ENCODE results near the gene ZFP91. TPM values are rescaled to one million over a fixed set of nuclear protein-coding genes. Genes with fewer than 3 reads are reported as not detected.

The ZFP91 gene
- total RNA-seq, 1 donor from 2014 or later = 52.0 TPM

- H3K79me2 ChIP-seq (ENCODE audit: low read depth) = peaks cover 100% of the 10 kb centered on the region
- Mint-ChIP-seq H3K27ac (no peak overlapping the region), H3K9me3 (no peaks in the 10 kb centered on the region), H3K27me3 (ENCODE audit: insufficient read depth, low read depth) (no peaks in the 10 kb centered on the region), H3K36me3 (peaks cover 6% of the 10 kb centered on the region), H3K4me3 (no peak overlapping the region), H3K4me1 (peaks cover 7% of the 10 kb centered on the region)
- H3K9ac ChIP-seq = no peak overlapping the region
- TF ChIP-seq EZH2phosphoT487 (IDR thresholded peaks at IDR 0.05) = no peak
- TF ChIP-seq CTCF (IDR thresholded peaks at IDR 0.05) = no peak
- no peak for TF ChIP-seq EZH2 (IDR thresholded peaks at IDR 0.05)
- H3K4me2 ChIP-seq = no peak overlapping the region
- peaks cover 7% of the 10 kb centered on the region for H3K36me3 ChIP-seq
- no peak for DNase-seq (ENCODE audit: low spot score)
- no peak overlapping the region for H2AFZ ChIP-seq (replicated peaks)
- H3K9me3 ChIP-seq (ENCODE audit: low read depth) = no peaks in the 10 kb centered on the region
- H3F3A ChIP-seq (ENCODE audit: low read depth) = no peaks in the 10 kb centered on the region
- no peaks in the 10 kb centered on the region for H3K27me3 ChIP-seq
- no peak overlapping the region for H3K4me3 ChIP-seq
- peaks cover 71% of the 10 kb centered on the region for H4K20me1 ChIP-seq (ENCODE audit: low read depth)
- peaks cover 12% of the 10 kb centered on the region for H3K4me1 ChIP-seq
- no peak overlapping the region for H3K27ac ChIP-seq
Measured at GRCh38 chr11:58586998-58587397, 8.1 kb downstream of the ZFP91 start.

GRCh38 chr11:58591659-58592058 is 12.8 kb downstream of the ZFP91 start:
- peaks cover 100% of the 10 kb centered on the region for H3K79me2 ChIP-seq (ENCODE audit: low read depth)
- H3K9ac ChIP-seq = no peak overlapping the region
- H3K4me3 Mint-ChIP-seq = no peak overlapping the region

GRCh38 chr11:58592760-58593472 is 14.1 kb downstream of the ZFP91 start:
- no peak overlapping the region for H3K4me3 Mint-ChIP-seq
- H3K4me1 Mint-ChIP-seq = no peaks in the 10 kb centered on the region
- Histone ChIP-seq H3K9ac (no peak overlapping the region), H2AFZ (replicated peaks) (no peak overlapping the region), H3K4me1 (no peaks in the 10 kb centered on the region), H4K20me1 (ENCODE audit: low read depth) (peaks cover 55% of the 10 kb centered on the region), H3K36me3 (no peaks in the 10 kb centered on the region), H3K4me3 (no peak overlapping the region), H3K79me2 (ENCODE audit: low read depth) (peaks cover 100% of the 10 kb centered on the region), H3F3A (ENCODE audit: low read depth) (no peaks in the 10 kb centered on the region), H3K27ac (no peak overlapping the region), H3K4me2 (no peak overlapping the region), H3K27me3 (no peaks in the 10 kb centered on the region), H3K9me3 (ENCODE audit: low read depth) (no peaks in the 10 kb centered on the region)
- no peaks in the 10 kb centered on the region for H3K27me3 Mint-ChIP-seq (ENCODE audit: insufficient read depth, low read depth)
- DNase-seq (ENCODE audit: low spot score) = no peak
- peaks cover 19% of the 10 kb centered on the region for H3K36me3 Mint-ChIP-seq
- no peak for TF ChIP-seq CTCF (IDR thresholded peaks at IDR 0.05)
- TF ChIP-seq EZH2 (IDR thresholded peaks at IDR 0.05) = no peak
- TF ChIP-seq EZH2phosphoT487 (IDR thresholded peaks at IDR 0.05) = no peak
- H3K9me3 Mint-ChIP-seq = no peaks in the 10 kb centered on the region
- H3K27ac Mint-ChIP-seq = no peak overlapping the region

More at GRCh38 chr11:58591659-58592058, 12.8 kb downstream of the ZFP91 start:
- H3K9me3 Mint-ChIP-seq = no peaks in the 10 kb centered on the region
- Histone ChIP-seq H3K4me2 (no peak overlapping the region), H3K4me3 (no peak overlapping the region), H3F3A (ENCODE audit: low read depth) (no peaks in the 10 kb centered on the region), H3K36me3 (no peaks in the 10 kb centered on the region), H4K20me1 (ENCODE audit: low read depth) (peaks cover 54% of the 10 kb centered on the region), H3K27me3 (no peaks in the 10 kb centered on the region), H3K9me3 (ENCODE audit: low read depth) (no peaks in the 10 kb centered on the region), H3K27ac (no peak overlapping the region), H2AFZ (replicated peaks) (no peak overlapping the region), H3K4me1 (no peaks in the 10 kb centered on the region)
- no peak overlapping the region for H3K27ac Mint-ChIP-seq
- no peaks in the 10 kb centered on the region for H3K4me1 Mint-ChIP-seq
- no peaks in the 10 kb centered on the region for H3K27me3 Mint-ChIP-seq (ENCODE audit: insufficient read depth, low read depth)
- TF ChIP-seq CTCF (IDR thresholded peaks at IDR 0.05) = no peak
- no peak for TF ChIP-seq EZH2 (IDR thresholded peaks at IDR 0.05)
- TF ChIP-seq EZH2phosphoT487 (IDR thresholded peaks at IDR 0.05) = no peak
- peaks cover 17% of the 10 kb centered on the region for H3K36me3 Mint-ChIP-seq
- DNase-seq (ENCODE audit: low spot score) = no peak
